SK-N-SH (cell line): ENCODE results near the gene SYT14. TPM values are rescaled to one million over a fixed set of nuclear protein-coding genes. Genes with fewer than 3 reads are reported as not detected.
A peak's percentile ranks its signal among the peaks of the same experiment; 100 is the strongest.

ENCODE experiments used
- CTCF ChIA-PET: fragments of 300-600, 350-600 bp; formaldehyde crosslinking; extraction: SDS; loops from one replicate; lab custom pipeline; 2021; lab: Yijun Ruan, JAX
- POLR2A ChIA-PET: fragments of 350-600 bp; sonication (Branson Sonifier 250); formaldehyde crosslinking; extraction: SDS; loops from one replicate; lab custom pipeline; 2020; ENCODE audit warnings: antibody characterized with exemption, inconsistent platforms; lab: Yijun Ruan, JAX
- DNase-seq: peaks from one replicate; pipeline ENCODE4 v3.0.0; 2012
- H2AFZ ChIP-seq: fragments of 200-600 bp; sonication (generic); 2 replicates; pipeline ENCODE4 v1.8.1; 2016; ENCODE audit warnings: antibody characterized with exemption, mild to moderate bottlenecking, low read depth
- H3F3A ChIP-seq: fragments of 200-600 bp; sonication (generic); replicated peaks from 2 replicates; pipeline ENCODE3; 2016; ENCODE audit warnings: antibody characterized with exemption, mild to moderate bottlenecking; ENCODE audit not compliant: insufficient read depth
- H3K27ac ChIP-seq, 2 experiments: fragments of 200-500 bp in 1 of 2; fragments of 200-600 bp in 1 of 2; sonication (Bioruptor generic) in 1 of 2; sonication (generic), shearing (Covaris generic) in 1 of 2; 2 replicates each; pipeline versions ENCODE4 v1.5.1 to v1.6.1; 2014 to 2016; ENCODE audit warnings: low read depth in 2 of 2, inconsistent platforms in 1 of 2, low read length in 1 of 2, mild to moderate bottlenecking in 1 of 2, mixed read lengths in 1 of 2
- H3K27me3 ChIP-seq: fragments of 200-600 bp; sonication (generic), shearing (Covaris generic); 2 replicates; pipeline ENCODE4 v1.6.1; 2016; ENCODE audit warnings: mixed run types; ENCODE audit not compliant: insufficient read depth
- H3K36me3 ChIP-seq, 2 experiments: fragments of 200-500 bp in 1 of 2; fragments of 200-600 bp in 1 of 2; sonication (Bioruptor generic) in 1 of 2; sonication (generic) in 1 of 2; replicated peaks in 1 of 2; 2 replicates each; pipeline versions ENCODE3 to v1.5.1; 2014 to 2016; ENCODE audit warnings: low read length in 1 of 2, mild to moderate bottlenecking in 1 of 2; ENCODE audit not compliant: insufficient read depth in 2 of 2, control insufficient read depth in 1 of 2
- H3K4me1 ChIP-seq, 2 experiments: fragments of 200-500 bp in 1 of 2; fragments of 200-600 bp in 1 of 2; sonication (Bioruptor generic) in 1 of 2; sonication (generic), shearing (Covaris generic) in 1 of 2; 2 replicates each; pipeline versions ENCODE4 v1.5.1 to v1.6.1; 2014 to 2016; ENCODE audit warnings: low read depth in 1 of 2, low read length in 1 of 2, mixed run types in 1 of 2; ENCODE audit not compliant: insufficient read depth in 2 of 2, control insufficient read depth in 1 of 2
- H3K4me2 ChIP-seq: fragments of 200-600 bp; sonication (generic), shearing (Covaris generic); 2 replicates; pipeline ENCODE4 v1.6.1; 2017; ENCODE audit warnings: mixed run types
- H3K4me3 ChIP-seq, 2 experiments: fragments of 200-500 bp in 1 of 2; fragments of 200-600 bp in 1 of 2; sonication (Bioruptor generic) in 1 of 2; sonication (generic), shearing (Covaris generic) in 1 of 2; 2 replicates each; pipeline versions ENCODE4 v1.5.1 to v1.8.1; 2014 to 2016; ENCODE audit warnings: low read depth in 2 of 2, inconsistent platforms in 1 of 2, low read length in 1 of 2, mild to moderate bottlenecking in 1 of 2, mixed read lengths in 1 of 2, moderate library complexity in 1 of 2
- H3K79me2 ChIP-seq: fragments of 200-600 bp; sonication (generic); 2 replicates; pipeline ENCODE4 v1.8.1; 2017; ENCODE audit warnings: mild to moderate bottlenecking; ENCODE audit not compliant: insufficient read depth
- H3K9ac ChIP-seq: fragments of 200-600 bp; sonication (generic); 2 replicates; pipeline ENCODE4 v1.6.1; 2017; ENCODE audit warnings: mixed run types
- H3K9me2 ChIP-seq: fragments of 200-600 bp; sonication (generic); 2 replicates; pipeline ENCODE4 v1.6.1; 2017; ENCODE audit warnings: mixed run types
- H3K9me3 ChIP-seq: fragments of 200-600 bp; sonication (generic); 2 replicates; pipeline ENCODE4 v1.6.1; 2017; ENCODE audit warnings: mixed run types, mild to moderate bottlenecking, moderate library complexity
- H4K20me1 ChIP-seq: fragments of 200-600 bp; sonication (generic); 2 replicates; pipeline ENCODE4 v1.6.1; 2017; ENCODE audit warnings: mild to moderate bottlenecking, mixed run types; ENCODE audit not compliant: insufficient read depth
- EP300 ChIP-seq, 2 experiments: IDR thresholded peaks; 2 replicates each; pipeline versions ENCODE4 v1.4.0 to v1.6.1; 2012; ENCODE audit warnings: borderline replicate concordance in 1 of 2, low read depth in 1 of 2, low read length in 1 of 2
- EZH2phosphoT487 ChIP-seq: fragments of 200-600 bp; sonication (generic); IDR thresholded peaks from 2 replicates; pipeline ENCODE4 v1.6.1; 2017; ENCODE audit warnings: low read depth, mixed run types, mild to moderate bottlenecking, antibody characterized with exemption, moderate library complexity, borderline replicate concordance
- FOSL2 ChIP-seq: IDR thresholded peaks from 2 replicates; pipeline ENCODE4 v1.4.0; 2012; ENCODE audit warnings: low read depth, mild to moderate bottlenecking, moderate library complexity, borderline replicate concordance
- GABPA ChIP-seq: IDR thresholded peaks from 2 replicates; pipeline ENCODE4 v1.4.0; 2012; ENCODE audit warnings: low read depth, mild to moderate bottlenecking
- GATA2 ChIP-seq: sonication (generic); formaldehyde crosslinking; IDR thresholded peaks from 2 replicates; pipeline ENCODE4 v1.5.0; 2020; ENCODE audit warnings: mild to moderate bottlenecking, missing genetic modification reagents
- NFIC ChIP-seq: IDR thresholded peaks from 2 replicates; pipeline ENCODE4 v1.4.0; 2012; ENCODE audit warnings: borderline replicate concordance
- NRF1 ChIP-seq: IDR thresholded peaks from 2 replicates; pipeline ENCODE4 v1.6.1; 2012; ENCODE audit warnings: low read depth, mild to moderate bottlenecking, low read length
- POLR2AphosphoS5 ChIP-seq: IDR thresholded peaks from 2 replicates; pipeline ENCODE4 v1.6.1; 2012; ENCODE audit warnings: low read depth, low read length
- RAD21 ChIP-seq: IDR thresholded peaks from 2 replicates; pipeline ENCODE4 v1.6.1; 2012; ENCODE audit warnings: mild to moderate bottlenecking, low read length
- RFX5 ChIP-seq: IDR thresholded peaks from 2 replicates; pipeline ENCODE4 v1.6.1; 2012; ENCODE audit warnings: mild to moderate bottlenecking, improper control_type of control experiment, low read length
- SMC3 ChIP-seq: IDR thresholded peaks from 2 replicates; pipeline ENCODE4 v1.6.1; 2012; ENCODE audit warnings: low read depth, low read length, improper control_type of control experiment
- TAF1 ChIP-seq: IDR thresholded peaks from 2 replicates; pipeline ENCODE4 v1.6.1; 2012; ENCODE audit warnings: low read depth, mild to moderate bottlenecking, low read length, moderate library complexity, borderline replicate concordance
- TCF12 ChIP-seq: IDR thresholded peaks from 2 replicates; pipeline ENCODE4 v1.4.0; 2012
- TEAD4 ChIP-seq: IDR thresholded peaks from 2 replicates; pipeline ENCODE4 v1.4.0; 2012; ENCODE audit warnings: mild to moderate bottlenecking, borderline replicate concordance; ENCODE audit not compliant: insufficient read depth
- YY1 ChIP-seq: IDR thresholded peaks from 2 replicates; pipeline ENCODE4 v1.4.0; 2012; ENCODE audit warnings: low read depth, mild to moderate bottlenecking
- WGBS: methylation state at CpG from one replicate; pipeline ENCODE4 v1.1.6; 2017; ENCODE audit warnings: low lambda C conversion rate; 5-methylcytosine and 5-hydroxymethylcytosine counted together
- polyA plus RNA-seq, 3 experiments: library from polyadenylated mRNA; depleted of rRNA; stranded (reverse); fragments of >200 nt; gene quantifications; 2 replicates each; pipeline ENCODE4 v1.2.3, GENCODE V29; 2012
- TF ChIP-seq, protein P1 (sequence below): IDR thresholded peaks from 2 replicates; pipeline ENCODE4; 2012

The SYT14 gene
- polyA plus RNA-seq, 1 of the 3 experiments (the other 2 are of a cell fraction), result 1.2 TPM

DNA sequence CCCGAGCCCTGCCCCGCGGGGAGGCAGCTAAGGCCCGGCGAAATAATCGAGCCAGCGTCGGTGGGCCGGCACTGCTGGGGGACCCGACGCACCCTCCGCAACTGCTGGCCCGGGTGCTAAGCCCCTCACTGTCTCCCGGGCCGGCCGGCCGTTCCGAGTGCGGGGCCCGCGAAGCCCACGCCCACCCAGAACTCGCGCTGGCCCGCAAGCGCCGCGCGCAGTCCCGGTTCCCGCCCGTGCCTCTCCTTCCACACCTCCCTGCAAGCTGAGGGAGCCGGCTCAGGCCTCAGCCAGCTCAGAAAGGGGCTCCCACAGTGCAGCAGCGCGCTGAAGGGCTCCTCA, 49.0 kb upstream of the SYT14 start:
- no peaks in the 10 kb centered on the region for H3K79me2 ChIP-seq
- CTCF ChIA-PET, result interaction anchor here (2.0 to 5.9 kb wide), 2 partner anchors 29 to 99 kb away, joined by 8 to 36 read pairs; no protein-coding TSS in a partner anchor
- H3K27me3 ChIP-seq, result no peaks in the 10 kb centered on the region
- POLR2A ChIA-PET, result no interaction called here
- no peak overlapping the region for H3K4me3 ChIP-seq
- H3K27ac ChIP-seq, result no peak overlapping the region
- H3K9me3 ChIP-seq, result no peaks in the 10 kb centered on the region
- DNase-seq, result no peak
- H3F3A ChIP-seq, result peaks cover 29% of the 10 kb centered on the region
- WGBS, result 98% methylated on average over 20 of the region's 35 CpGs
- H2AFZ ChIP-seq, result no peak overlapping the region
- TF ChIP-seq TCF12, result no peak
- no peak for TF ChIP-seq SMC3
- TF ChIP-seq YY1, result no peak
- TF ChIP-seq NRF1, result no peak
- no peaks in the 10 kb centered on the region for H3K9me2 ChIP-seq
- H3K4me2 ChIP-seq, result no peak overlapping the region
- H3K4me1 ChIP-seq, result peaks cover 18 to 30% of the 10 kb centered on the region in 2 experiments
- no peak overlapping the region for H3K9ac ChIP-seq
- no peaks in the 10 kb centered on the region for H3K36me3 ChIP-seq
- H4K20me1 ChIP-seq, result no peaks in the 10 kb centered on the region

DNA sequence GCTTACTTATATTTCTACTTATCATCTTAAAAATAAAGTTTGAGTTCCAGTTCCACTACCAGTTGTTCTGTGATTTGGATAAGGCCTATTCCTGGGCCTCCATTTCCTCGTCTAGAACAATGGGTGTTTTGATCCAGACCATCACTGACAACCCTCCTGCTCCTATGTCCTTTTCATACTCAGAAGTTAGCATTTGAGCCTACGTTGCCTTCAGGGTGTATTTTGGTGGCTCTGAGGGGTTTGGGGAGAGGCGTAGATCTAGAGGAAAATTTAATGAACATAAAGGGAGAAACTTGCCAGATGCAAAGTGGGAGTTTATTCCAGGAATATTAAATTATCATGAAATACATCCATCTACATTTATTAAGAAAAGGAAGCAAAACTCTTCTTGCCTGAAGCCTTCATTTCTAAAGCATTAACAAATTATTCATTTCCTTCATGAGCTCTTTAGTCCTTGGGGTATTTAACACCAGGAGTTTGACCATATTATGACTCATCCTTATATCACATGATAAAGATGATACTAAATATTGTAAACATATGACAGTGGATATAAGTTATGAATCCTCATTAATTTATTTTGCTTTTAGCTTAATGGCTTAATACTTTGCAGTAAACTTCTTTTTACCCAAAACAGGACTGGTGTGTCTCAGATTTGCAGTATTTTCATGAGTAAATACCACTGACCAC, 47.2 kb upstream of the SYT14 start:
- CTCF ChIA-PET, result interaction anchor here (0.9 to 5.9 kb wide), 5 partner anchors 11 to 98 kb away, joined by 3 to 36 read pairs (median 5); no protein-coding TSS in a partner anchor
- POLR2A ChIA-PET, result no interaction called here
- Histone ChIP-seq H3K4me3 (no peak overlapping the region), H3K4me1 (peaks cover 11 to 25% of the 10 kb centered on the region in 2 experiments), H3F3A (peaks cover 29% of the 10 kb centered on the region), H4K20me1 (no peaks in the 10 kb centered on the region), H3K9ac (0 out of 2 replicates have a peak overlapping the region, but pooled peaks have one; percentile 2), H3K79me2 (no peaks in the 10 kb centered on the region), H3K9me2 (no peaks in the 10 kb centered on the region), H3K27ac (peak overlapping the region; percentile 54 to 88; a peak in 3 of 4 replicates), H3K36me3 (no peaks in the 10 kb centered on the region), H3K4me2 (no peak overlapping the region; the same call in 1 of the 2 replicates), H3K27me3 (no peaks in the 10 kb centered on the region), H3K9me3 (no peaks in the 10 kb centered on the region), H2AFZ (peak overlapping the region; percentile 49; the same call in 1 of the 2 replicates)
- TF ChIP-seq RAD21 (no peak), RFX5 (no peak), POLR2AphosphoS5 (no peak), GABPA (no peak), EZH2phosphoT487 (no peak), NFIC (0 out of 2 replicates have a peak, but pooled peaks have one; percentile 12), TAF1 (no peak), GATA2 (CRISPR knock-in tag) (no peak), YY1 (no peak), EP300 (IDR thresholded peaks at IDR 0.05; ENCODE audit: borderline replicate concordance in 1 of 2, low read depth in 1 of 2, low read length in 1 of 2) (no peak; a peak in 1 of 4 replicates), TCF12 (peak; percentile 36; the same call in 1 of the 2 replicates), TEAD4 (no peak), NRF1 (no peak), FOSL2 (peak; percentile 29; the same call in 1 of the 2 replicates)
- TF ChIP-seq, protein P1, sequence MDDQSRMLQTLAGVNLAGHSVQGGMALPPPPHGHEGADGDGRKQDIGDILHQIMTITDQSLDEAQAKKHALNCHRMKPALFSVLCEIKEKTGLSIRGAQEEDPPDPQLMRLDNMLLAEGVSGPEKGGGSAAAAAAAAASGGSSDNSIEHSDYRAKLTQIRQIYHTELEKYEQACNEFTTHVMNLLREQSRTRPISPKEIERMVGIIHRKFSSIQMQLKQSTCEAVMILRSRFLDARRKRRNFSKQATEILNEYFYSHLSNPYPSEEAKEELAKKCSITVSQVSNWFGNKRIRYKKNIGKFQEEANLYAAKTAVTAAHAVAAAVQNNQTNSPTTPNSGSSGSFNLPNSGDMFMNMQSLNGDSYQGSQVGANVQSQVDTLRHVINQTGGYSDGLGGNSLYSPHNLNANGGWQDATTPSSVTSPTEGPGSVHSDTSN, result no peak
- DNase-seq, result no peak
- WGBS, result 44% methylated on average over 3 of the region's 3 CpGs
